H1 (cell line): ENCODE data around the gene ABCC10. TPM values are rescaled to one million over a fixed set of nuclear protein-coding genes. Genes with fewer than 3 reads are reported as not detected.

Experiments
- CTCF ChIA-PET: fragments of 300-600 bp; sonication (Branson Sonifier 250); formaldehyde crosslinking; loops from one replicate; lab custom pipeline; 2021; ENCODE audit not compliant: partially characterized antibody; lab: Charles Lee
- POLR2A ChIA-PET: fragments of 300-600 bp; sonication (Branson Sonifier 250); formaldehyde crosslinking; loops from one replicate; lab custom pipeline; 2021; ENCODE audit warnings: inconsistent platforms; ENCODE audit not compliant: partially characterized antibody; lab: Charles Lee
- DNase-seq, 2 experiments: peaks; one replicate each; pipeline versions ENCODE4 v3.0.0 to v3.0.0-alpha.2; 2010 to 2022; ENCODE audit warnings: low spot score in 2 of 2, low read depth in 1 of 2, mixed read lengths in 1 of 2
- FAIRE-seq: peaks from 2 replicates; lab custom pipeline; 2011; peaks lifted over from hg19 to GRCh38; lab: Jason Lieb, UNC
- H2AFZ ChIP-seq: 2 replicates; pipeline ENCODE4 v1.8.1; 2012; ENCODE audit warnings: low read length, inconsistent platforms
- H2AK5ac ChIP-seq: 2 replicates; pipeline ENCODE4 v1.6.1; 2013; ENCODE audit warnings: low read depth, low read length
- H2BK120ac ChIP-seq: replicated peaks from 2 replicates; pipeline ENCODE3; 2013; ENCODE audit warnings: low read depth, low read length, inconsistent platforms
- H2BK12ac ChIP-seq: 2 replicates; pipeline ENCODE4 v1.6.1; 2013; ENCODE audit warnings: low read depth, low read length
- H2BK15ac ChIP-seq: 2 replicates; pipeline ENCODE4 v1.6.1; 2013; ENCODE audit warnings: low read length
- H2BK20ac ChIP-seq: 2 replicates; pipeline ENCODE4 v1.6.1; 2013; ENCODE audit warnings: low read length
- H2BK5ac ChIP-seq: 2 replicates; pipeline ENCODE4 v1.6.1; 2013; ENCODE audit warnings: low read depth, low read length
- H3K14ac ChIP-seq: 2 replicates; pipeline ENCODE4 v1.6.1; 2013; ENCODE audit warnings: inconsistent platforms; ENCODE audit not compliant: insufficient read length
- H3K18ac ChIP-seq: 2 replicates; pipeline ENCODE4 v1.6.1; 2013; ENCODE audit warnings: low read length; ENCODE audit errors: extremely low read depth
- H3K23ac ChIP-seq: 2 replicates; pipeline ENCODE4 v1.6.1; 2013; ENCODE audit warnings: inconsistent platforms; ENCODE audit not compliant: insufficient read length
- H3K23me2 ChIP-seq: 2 replicates; pipeline ENCODE4 v1.6.1; 2013; ENCODE audit warnings: low read depth, low read length
- H3K27ac ChIP-seq: 2 replicates; pipeline ENCODE4 v1.6.1; 2011; ENCODE audit warnings: low read depth, low read length, inconsistent platforms
- H3K27me3 ChIP-seq, 4 experiments: replicated peaks in 1 of 4; 1 replicate in 1 of 4; 2 replicates in 3 of 4; pipeline versions ENCODE4 v1.6.1 to v1.8.1; 2011 to 2013; ENCODE audit warnings: low read length in 3 of 4, mild to moderate bottlenecking in 3 of 4, inconsistent platforms in 2 of 4, mixed read lengths in 2 of 4, moderate library complexity in 1 of 4; ENCODE audit not compliant: control insufficient read depth in 3 of 4, insufficient read depth in 3 of 4; ENCODE audit errors: extremely low read depth in 1 of 4
- H3K36me3 ChIP-seq, 4 experiments: 2 replicates each; pipeline versions ENCODE4 v1.6.1 to v1.8.1; 2011 to 2013; ENCODE audit warnings: mild to moderate bottlenecking in 4 of 4, low read length in 3 of 4, moderate library complexity in 2 of 4, control low read depth in 1 of 4, inconsistent platforms in 1 of 4; ENCODE audit not compliant: insufficient read depth in 4 of 4, control insufficient read depth in 2 of 4
- H3K4ac ChIP-seq: replicated peaks from 2 replicates; pipeline ENCODE3; 2013; ENCODE audit warnings: low read length, low read depth, mixed read lengths, inconsistent platforms; ENCODE audit not compliant: insufficient read length
- H3K4me1 ChIP-seq, 4 experiments: replicated peaks in 1 of 4; 1 replicate in 1 of 4; 2 replicates in 3 of 4; pipeline versions ENCODE4 v1.6.1 to v1.8.1; 2011 to 2013; ENCODE audit warnings: low read length in 3 of 4, inconsistent platforms in 2 of 4, mixed read lengths in 1 of 4; ENCODE audit not compliant: insufficient read depth in 4 of 4, control insufficient read depth in 3 of 4
- H3K4me2 ChIP-seq, 2 experiments: 2 replicates each; pipeline versions ENCODE4 v1.6.1 to v1.8.1; 2011 to 2013; ENCODE audit warnings: low read depth in 2 of 2, low read length in 2 of 2, control low read depth in 1 of 2, inconsistent platforms in 1 of 2, mild to moderate bottlenecking in 1 of 2; ENCODE audit not compliant: insufficient read depth in 1 of 2
- H3K4me3 ChIP-seq, 4 experiments: fragments of 200-600, 300-600 bp in 1 of 4; sonication (generic), shearing (Covaris generic), sonication (Bioruptor Twin) in 1 of 4; 2 replicates each; pipeline versions ENCODE4 v1.5.1 to v1.8.1; 2011 to 2016; ENCODE audit warnings: low read length in 4 of 4, low read depth in 3 of 4, control low read depth in 2 of 4, inconsistent platforms in 2 of 4, mild to moderate bottlenecking in 2 of 4, mixed read lengths in 1 of 4, moderate library complexity in 1 of 4; ENCODE audit not compliant: insufficient read depth in 2 of 4; ENCODE audit errors: extremely low read depth in 1 of 4
- H3K56ac ChIP-seq: replicated peaks from 2 replicates; pipeline ENCODE3; 2013; ENCODE audit warnings: low read depth, mild to moderate bottlenecking, mixed read lengths, low read length, inconsistent platforms; ENCODE audit not compliant: insufficient read length
- H3K79me1 ChIP-seq: 2 replicates; pipeline ENCODE4 v1.6.1; 2013; ENCODE audit warnings: low read depth, low read length, control low read depth
- H3K79me2 ChIP-seq, 2 experiments: 2 replicates each; pipeline versions ENCODE4 v1.6.1 to v1.8.1; 2012 to 2013; ENCODE audit warnings: low read length in 2 of 2, mild to moderate bottlenecking in 2 of 2, inconsistent platforms in 1 of 2; ENCODE audit not compliant: insufficient read depth in 2 of 2, control insufficient read depth in 1 of 2
- H3K9ac ChIP-seq, 4 experiments: replicated peaks in 1 of 4; 1 replicate in 1 of 4; 2 replicates in 3 of 4; pipeline versions ENCODE4 v1.6.1 to v1.8.1; 2011 to 2013; ENCODE audit warnings: low read depth in 3 of 4, low read length in 3 of 4, control low read depth in 2 of 4, mild to moderate bottlenecking in 2 of 4, moderate library complexity in 2 of 4, inconsistent platforms in 1 of 4; ENCODE audit errors: extremely low read depth in 1 of 4
- H3K9me3 ChIP-seq, 2 experiments: 2 replicates each; pipeline versions ENCODE4 v1.6.1 to v1.8.1; 2012 to 2013; ENCODE audit warnings: mild to moderate bottlenecking in 2 of 2, moderate library complexity in 2 of 2, control low read depth in 1 of 2, inconsistent platforms in 1 of 2, low read depth in 1 of 2, low read length in 1 of 2, mixed read lengths in 1 of 2; ENCODE audit not compliant: insufficient read depth in 2 of 2
- H4K20me1 ChIP-seq, 2 experiments: replicated peaks in 1 of 2; 2 replicates each; pipeline versions ENCODE3 to v1.8.1; 2011 to 2013; ENCODE audit warnings: inconsistent platforms in 2 of 2, low read length in 2 of 2, mild to moderate bottlenecking in 1 of 2; ENCODE audit not compliant: insufficient read depth in 2 of 2, control insufficient read depth in 1 of 2
- H4K5ac ChIP-seq: 2 replicates; pipeline ENCODE4 v1.6.1; 2013; ENCODE audit warnings: low read length, low read depth, mixed read lengths, inconsistent platforms; ENCODE audit not compliant: insufficient read length
- H4K8ac ChIP-seq: 2 replicates; pipeline ENCODE4 v1.8.0; 2013; ENCODE audit warnings: mild to moderate bottlenecking, moderate library complexity, low read length, inconsistent platforms; ENCODE audit not compliant: insufficient read depth; ENCODE audit errors: extremely low read depth
- H4K91ac ChIP-seq: replicated peaks from 2 replicates; pipeline ENCODE3; 2013; ENCODE audit warnings: low read length, mixed read lengths, inconsistent platforms; ENCODE audit not compliant: insufficient read length
- ASH2L ChIP-seq: fragments of 200-600, 300-600 bp; sonication (generic); IDR thresholded peaks from one replicate; pipeline ENCODE4 v1.7.1; 2017; ENCODE audit warnings: low read length
- GABPA ChIP-seq: IDR thresholded peaks from 2 replicates; pipeline ENCODE4 v1.6.1; 2011; ENCODE audit warnings: mild to moderate bottlenecking, low read length, moderate library complexity, borderline replicate concordance; ENCODE audit not compliant: insufficient read depth
- GTF2F1 ChIP-seq: IDR thresholded peaks from 2 replicates; pipeline ENCODE4 v1.6.1; 2012; ENCODE audit warnings: low read depth, low read length, improper control_type of control experiment, borderline replicate concordance
- KDM1A ChIP-seq: fragments of 200-600, 300-600 bp; sonication (generic); IDR thresholded peaks from 2 replicates; pipeline ENCODE4 v1.7.1; 2016; ENCODE audit warnings: mild to moderate bottlenecking, low read length, borderline replicate concordance
- KDM4A ChIP-seq: IDR thresholded peaks from one replicate; pipeline ENCODE4 v1.7.1; 2012; ENCODE audit warnings: low read depth, mild to moderate bottlenecking, moderate library complexity, low read length, inconsistent platforms; ENCODE audit not compliant: severe bottlenecking
- RFX5 ChIP-seq: IDR thresholded peaks from 2 replicates; pipeline ENCODE4 v1.6.1; 2011; ENCODE audit warnings: low read depth, low read length, improper control_type of control experiment, borderline replicate concordance
- RXRA ChIP-seq: IDR thresholded peaks from 2 replicates; pipeline ENCODE4 v1.6.1; 2011; ENCODE audit warnings: low read depth, mild to moderate bottlenecking, low read length, moderate library complexity; ENCODE audit not compliant: insufficient read depth
- SIX5 ChIP-seq: IDR thresholded peaks from 2 replicates; pipeline ENCODE4 v1.6.1; 2011; ENCODE audit warnings: mild to moderate bottlenecking, low read depth, low read length
- SP2 ChIP-seq: IDR thresholded peaks from 2 replicates; pipeline ENCODE4 v1.6.1; 2012; ENCODE audit warnings: mild to moderate bottlenecking, low read length, inconsistent platforms
- SUZ12 ChIP-seq: fragments of 200-600 bp; sonication (generic); IDR thresholded peaks from 2 replicates; pipeline ENCODE4 v1.6.1; 2012; ENCODE audit warnings: mild to moderate bottlenecking, inconsistent platforms, low read length, moderate library complexity, mixed read lengths
- TAF1 ChIP-seq: IDR thresholded peaks from 2 replicates; pipeline ENCODE4 v1.6.1; 2011; ENCODE audit warnings: mild to moderate bottlenecking, low read depth, low read length
- TAF7 ChIP-seq: optimal IDR thresholded peaks from 2 replicates; pipeline ENCODE3; 2011; ENCODE audit warnings: low read depth, mild to moderate bottlenecking, inconsistent platforms, low read length, moderate library complexity, borderline replicate concordance
- TEAD4 ChIP-seq: IDR thresholded peaks from 2 replicates; pipeline ENCODE4 v1.6.1; 2012; ENCODE audit warnings: low read depth, low read length, inconsistent platforms, mixed read lengths
- YY1 ChIP-seq: IDR thresholded peaks from 2 replicates; pipeline ENCODE4 v1.6.1; 2011; ENCODE audit warnings: low read depth, mild to moderate bottlenecking, low read length
- WGBS, 2 experiments: shearing (Covaris generic) in 1 of 2; methylation state at CpG; one replicate each; pipeline versions ENCODE4 v1.1.6 to v1.1.7; 2013 to 2015; ENCODE audit warnings: low lambda C conversion rate in 2 of 2, mixed read lengths in 2 of 2, inconsistent platforms in 1 of 2, low coverage in 1 of 2, missing lambda C conversion rate in 1 of 2; ENCODE audit not compliant: insufficient replicate concordance in 2 of 2, insufficient coverage in 1 of 2, insufficient read length in 1 of 2; ENCODE audit errors: extremely low coverage in 1 of 2, missing lambda C conversion rate in 1 of 2; 5-methylcytosine and 5-hydroxymethylcytosine counted together
- polyA plus RNA-seq, 7 experiments: library from polyadenylated mRNA; depleted of rRNA in 3 of 7; stranded (reverse) in 5 of 7; unstranded in 2 of 7; fragments of >200 nt in 5 of 7; fragments of 200-250 nt in 2 of 7; gene quantifications; 1 replicate in 5 of 7; 2 replicates in 1 of 7; 4 replicates in 1 of 7; pipeline versions ENCODE4 v1.2.1 to v1.2.3, GENCODE V29; 2011 to 2013; ENCODE audit warnings: missing spikeins in 2 of 7, mixed read lengths in 2 of 7
- total RNA-seq: library from RNA; stranded (reverse); fragmentation: NEBNext Ultra II Directional; extraction: Animal tissue kit (Norgen Biotek cat#: 25700); gene quantifications from 2 replicates; pipeline ENCODE4 v1.2.1, GENCODE V29; 2021

Gene ABCC10
- total and polyA plus RNA-seq, 2 of the 8 experiments (the other 6 are each of a cell fraction or from before 2014, with no cell fraction given) = 15.5 to 24.6 TPM

DNA sequence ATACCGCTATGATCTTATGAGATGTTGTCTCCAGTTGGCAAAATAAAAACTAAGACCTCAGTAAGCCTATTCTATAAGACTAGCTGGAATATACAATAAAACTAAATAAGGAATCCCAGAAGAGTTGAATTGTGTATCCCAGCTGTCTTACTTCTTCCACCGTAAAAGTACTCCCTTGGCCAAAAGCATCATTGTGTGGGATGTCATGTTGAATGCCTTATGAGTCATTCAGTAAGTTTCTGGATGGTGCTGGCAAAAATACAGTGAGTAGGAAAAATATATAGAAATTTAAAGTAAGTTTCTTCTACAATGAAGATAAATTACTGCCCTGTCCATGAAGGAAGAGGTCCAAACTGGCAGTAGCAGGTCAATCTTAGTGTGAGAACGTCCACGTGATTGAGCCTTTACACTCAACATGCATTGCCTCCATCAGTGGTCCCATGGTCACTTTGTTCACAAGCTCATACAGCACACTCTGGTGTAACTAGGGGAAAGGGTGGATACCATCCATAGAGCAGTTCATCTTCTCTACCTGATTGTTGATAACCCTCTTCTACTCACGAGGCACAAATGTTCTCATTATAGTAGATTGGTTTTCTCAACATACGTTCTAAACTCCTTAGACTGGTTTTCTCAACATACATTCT is 44.2 kb upstream of the ABCC10 start:
- Histone ChIP-seq H3K18ac (no peak overlapping the region), H3K4me1 (no peaks in the 10 kb centered on the region), H4K20me1 (no peaks in the 10 kb centered on the region)
- POLR2A ChIA-PET = interaction anchor here (1.2 kb wide), 1 partner anchor 12 kb away, joined by 3 read pairs; no protein-coding TSS in a partner anchor
- TF ChIP-seq TAF1 (no peak), TAF7 (no peak), RFX5 (no peak), GTF2F1 (no peak), GABPA (no peak), SP2 (no peak), SIX5 (no peak), TEAD4 (no peak), SUZ12 (no peak), ASH2L (no peak), KDM4A (no peak), KDM1A (no peak), YY1 (no peak), RXRA (no peak)
- TF ChIP-seq, all 59 proteins: peak for 0
- Histone ChIP-seq H2BK120ac (no peak overlapping the region), H2BK12ac (no peak overlapping the region), H3K4me2 (no peak overlapping the region), H2BK20ac (no peak overlapping the region), H3K56ac (no peak overlapping the region), H3K79me1 (no peaks in the 10 kb centered on the region), H3K23ac (no peak overlapping the region), H3K9ac (no peak overlapping the region), H3K4me3 (no peak overlapping the region), H3K27ac (no peak overlapping the region), H2AFZ (no peak overlapping the region), H3K79me2 (no peaks in the 10 kb centered on the region), H2AK5ac (no peak overlapping the region), H4K5ac (no peak overlapping the region), H4K91ac (no peak overlapping the region), H3K27me3 (no peaks in the 10 kb centered on the region), H2BK15ac (no peak overlapping the region), H3K23me2 (no peaks in the 10 kb centered on the region), H2BK5ac (no peak overlapping the region), H3K9me3 (no peaks in the 10 kb centered on the region), H3K4ac (no peak overlapping the region), H3K36me3 (no peaks in the 10 kb centered on the region), H4K8ac (no peak overlapping the region), H3K14ac (no peak overlapping the region)
- CTCF ChIA-PET = interaction anchor here (0.8 to 1.8 kb wide), 7 partner anchors 9 to 154 kb away, joined by 3 to 6 read pairs (median 3); partner anchors contain the start of gene DNPH1
- no peak for FAIRE-seq
- WGBS, 2 experiments = 91% methylated on average over 6 of the region's 6 CpGs; no CpG with 5 or more reads in 1 of the 2 experiments
- DNase-seq = no peak
